Esophagus muscularis mucosa (tissue), 4 donors: ENCODE measurements around the gene PRPF40A.

Experiments
- EP300 ChIP-seq: sonication (generic); formaldehyde crosslinking; IDR thresholded peaks from one replicate; pipeline ENCODE4 v1.6.1; 2017; ENCODE audit warnings: antibody characterized with exemption
- POLR2A ChIP-seq: fragments of 450-650 bp; IDR thresholded peaks from one replicate; pipeline ENCODE4 v1.6.1; 2017; ENCODE audit warnings: antibody characterized with exemption, moderate library complexity, mild to moderate bottlenecking, low read depth
- POLR2AphosphoS5 ChIP-seq, 2 donors: sonication (generic); formaldehyde crosslinking; IDR thresholded peaks; one replicate each; pipeline ENCODE4 v1.6.1; 2017; ENCODE audit warnings: antibody characterized with exemption in 2 of 2
- TF ChIP-seq, protein P1 (sequence below), 3 experiments: fragments of 200-600 bp in 2 of 3; fragments of 450-650 bp in 1 of 3; sonication (generic) in 2 of 3; IDR thresholded peaks; one replicate each; pipeline ENCODE4 v1.5.1; 2017 to 2019; ENCODE audit warnings: antibody characterized with exemption in 3 of 3, mild to moderate bottlenecking in 2 of 3, moderate library complexity in 1 of 3

DNA sequence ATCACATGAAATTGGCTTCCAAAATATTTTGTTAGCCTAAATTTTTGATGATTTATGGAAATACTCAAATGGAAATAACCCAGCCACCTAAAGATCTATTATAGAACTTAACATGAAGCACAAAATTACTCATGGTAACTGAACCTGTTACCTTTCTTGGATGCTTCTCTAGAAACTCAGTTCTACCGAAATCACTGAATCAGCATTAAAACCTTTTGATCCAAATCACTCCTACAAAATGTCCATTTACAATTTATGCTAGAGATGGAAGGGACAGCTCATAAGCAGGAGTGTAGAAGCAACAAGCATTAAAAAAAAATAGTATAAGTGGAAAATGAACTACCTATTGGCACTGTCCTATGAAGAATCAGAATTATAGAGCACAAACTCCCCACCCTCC, 2.1 kb downstream of the PRPF40A start:
- TF ChIP-seq, protein P1, sequence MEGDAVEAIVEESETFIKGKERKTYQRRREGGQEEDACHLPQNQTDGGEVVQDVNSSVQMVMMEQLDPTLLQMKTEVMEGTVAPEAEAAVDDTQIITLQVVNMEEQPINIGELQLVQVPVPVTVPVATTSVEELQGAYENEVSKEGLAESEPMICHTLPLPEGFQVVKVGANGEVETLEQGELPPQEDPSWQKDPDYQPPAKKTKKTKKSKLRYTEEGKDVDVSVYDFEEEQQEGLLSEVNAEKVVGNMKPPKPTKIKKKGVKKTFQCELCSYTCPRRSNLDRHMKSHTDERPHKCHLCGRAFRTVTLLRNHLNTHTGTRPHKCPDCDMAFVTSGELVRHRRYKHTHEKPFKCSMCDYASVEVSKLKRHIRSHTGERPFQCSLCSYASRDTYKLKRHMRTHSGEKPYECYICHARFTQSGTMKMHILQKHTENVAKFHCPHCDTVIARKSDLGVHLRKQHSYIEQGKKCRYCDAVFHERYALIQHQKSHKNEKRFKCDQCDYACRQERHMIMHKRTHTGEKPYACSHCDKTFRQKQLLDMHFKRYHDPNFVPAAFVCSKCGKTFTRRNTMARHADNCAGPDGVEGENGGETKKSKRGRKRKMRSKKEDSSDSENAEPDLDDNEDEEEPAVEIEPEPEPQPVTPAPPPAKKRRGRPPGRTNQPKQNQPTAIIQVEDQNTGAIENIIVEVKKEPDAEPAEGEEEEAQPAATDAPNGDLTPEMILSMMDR (IDR thresholded peaks at IDR 0.05): no peak
- TF ChIP-seq POLR2AphosphoS5 (IDR thresholded peaks at IDR 0.05) (no peak), POLR2A (no peak), EP300 (no peak)
